Activated CD4-positive, alpha-beta T cell treated with anti-CD3 and anti-CD28 coated beads, Interleukin-2, Interleukin-4, amounts not matched to agents 100 ng/mL and 50 ng/mL, durations not matched to agents 16 hours and 8 hours (primary cell): ENCODE results near the gene NTF3.

Source experiments
- DNase-seq: peaks from one replicate; pipeline ENCODE4 v3.0.0-alpha.2; 2020; ENCODE audit warnings: low spot score

Gene NTF3

DNA sequence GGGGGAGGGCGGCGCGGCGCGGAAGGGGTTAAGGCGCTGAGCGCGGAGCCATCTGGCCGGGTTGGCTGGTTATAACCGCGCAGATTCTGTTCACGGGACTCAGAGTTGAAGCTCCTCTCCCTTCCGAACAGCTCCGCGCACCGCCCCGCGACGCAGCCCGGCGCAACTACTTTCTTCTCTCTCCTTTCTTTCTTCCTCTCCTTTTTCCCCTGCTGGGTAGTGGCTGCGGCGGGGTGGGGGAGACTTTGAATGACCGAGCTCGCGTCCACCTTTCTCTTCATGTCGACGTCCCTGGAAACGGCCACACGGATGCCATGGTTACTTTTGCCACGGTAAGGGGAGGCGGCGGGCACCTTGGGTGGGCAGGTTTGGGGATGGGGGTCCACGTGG is at the start of gene NTF3:
Gene NTF3, plus strand, starts transcription at position 98 of the 390 bp plus-strand sequence. Its CDS starts 217 bp downstream, at position 315.
- DNase-seq: no peak

DNA sequence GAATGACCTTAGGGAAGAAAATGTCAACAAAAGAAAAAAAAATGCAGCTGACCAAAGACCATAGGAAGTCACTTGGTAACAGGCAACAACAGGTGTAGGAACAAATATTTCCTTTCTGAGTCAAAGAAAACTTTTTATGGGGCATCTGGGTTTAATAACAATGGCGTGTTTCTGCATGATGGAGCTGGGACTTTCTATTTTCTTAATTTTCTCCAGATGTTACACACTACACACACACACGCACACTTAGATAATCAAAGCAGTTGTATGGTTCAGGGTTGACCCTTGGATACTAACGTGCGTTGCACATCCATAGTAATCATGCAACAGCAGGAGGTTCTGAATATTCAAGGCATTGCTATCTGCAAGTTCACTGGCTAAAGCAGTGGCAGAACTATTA is 47.9 kb upstream of the NTF3 start:
- DNase-seq: no peak

DNA sequence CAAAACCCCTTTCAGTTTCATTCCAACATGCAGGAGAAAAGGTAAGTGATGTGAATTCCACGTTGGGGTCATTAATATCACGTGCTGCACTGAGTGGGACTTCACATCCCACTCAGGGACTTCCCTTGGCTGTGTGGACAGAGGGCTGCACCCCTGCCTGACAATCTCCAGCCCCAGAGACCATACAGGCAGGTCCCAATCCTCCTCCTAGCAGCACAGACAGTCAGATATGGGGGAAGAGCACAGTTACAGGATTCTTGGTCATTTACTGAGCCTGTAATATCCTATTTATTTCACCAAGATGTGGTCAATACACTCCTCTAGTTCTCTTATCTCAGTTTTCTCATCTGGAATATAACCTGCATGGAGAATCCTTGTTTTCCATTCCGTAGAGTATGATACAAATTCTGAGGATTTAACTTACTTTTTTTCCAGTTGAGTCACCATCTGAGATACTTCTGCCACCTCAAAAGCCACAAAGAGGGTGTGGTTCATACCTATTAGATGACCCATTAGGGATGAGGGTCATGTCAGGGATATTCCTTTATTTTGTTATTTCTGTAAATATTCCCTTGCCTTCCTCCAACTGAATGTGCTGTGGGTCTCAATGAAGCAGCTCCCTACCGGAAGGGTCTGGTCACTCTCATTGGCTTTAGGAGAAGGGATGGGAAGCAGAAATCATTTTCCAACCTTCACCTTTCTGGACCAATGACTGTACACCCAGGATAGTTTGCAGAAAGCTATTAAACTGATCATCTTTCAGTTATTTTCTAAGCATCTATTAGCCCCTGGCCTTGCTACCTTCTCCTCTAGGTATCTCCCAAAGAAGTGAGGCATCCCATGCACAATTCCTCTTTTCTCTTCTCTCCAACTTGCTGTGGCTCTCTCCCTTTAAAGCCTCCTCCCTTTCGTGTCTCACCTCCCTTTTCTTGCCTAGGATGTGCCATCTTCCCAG is 43.0 kb upstream of the NTF3 start:
- DNase-seq: no peak

DNA sequence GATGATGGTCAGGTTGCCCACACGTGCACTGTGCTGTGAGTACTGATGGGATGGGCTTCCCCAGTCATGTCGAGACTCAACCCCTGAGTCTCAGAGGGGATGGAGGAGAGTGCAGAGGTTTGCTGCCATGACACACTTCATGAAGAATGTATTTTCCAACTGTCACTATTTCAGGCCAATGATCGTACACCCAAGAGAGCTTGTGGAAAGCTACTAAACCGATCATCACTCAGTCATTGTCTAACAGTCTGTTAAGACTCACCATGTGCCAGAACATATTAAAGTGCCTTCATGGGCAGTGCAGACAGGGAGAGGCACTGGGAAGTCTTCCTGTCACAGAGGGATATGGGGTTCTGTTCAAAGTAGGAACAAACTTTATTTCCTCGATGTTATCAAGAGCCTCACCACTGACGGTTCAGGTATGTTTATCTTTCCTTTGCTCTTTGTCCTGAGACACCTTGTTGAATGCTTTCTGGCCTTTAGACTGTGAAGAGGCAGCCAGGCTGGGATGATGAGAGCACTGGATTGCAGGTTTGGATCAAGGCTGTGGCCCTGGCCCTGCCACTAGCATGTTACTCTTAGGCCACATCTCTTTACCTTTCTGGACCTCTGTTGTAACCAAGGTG is 41.6 kb upstream of the NTF3 start:
- DNase-seq: no peak

DNA sequence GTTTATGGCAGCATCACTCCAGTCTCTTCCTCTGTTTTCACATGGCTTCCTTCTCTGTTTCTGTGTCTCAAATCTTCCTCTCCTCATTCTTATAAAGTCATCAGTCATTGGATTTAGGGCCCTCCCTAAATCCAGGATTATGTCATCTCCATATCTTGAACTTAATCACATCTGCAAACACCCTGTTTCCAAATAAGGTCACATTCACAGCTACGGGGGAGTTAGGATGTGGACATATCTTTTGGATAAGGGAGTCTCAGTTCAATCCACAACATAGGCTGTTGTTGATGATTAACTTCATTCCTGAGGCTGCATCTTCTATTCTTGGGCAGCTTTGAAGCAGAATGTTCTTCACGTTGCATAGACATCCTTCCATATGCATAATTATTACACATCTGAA is 40.3 kb upstream of the NTF3 start:
- no peak for DNase-seq

DNA sequence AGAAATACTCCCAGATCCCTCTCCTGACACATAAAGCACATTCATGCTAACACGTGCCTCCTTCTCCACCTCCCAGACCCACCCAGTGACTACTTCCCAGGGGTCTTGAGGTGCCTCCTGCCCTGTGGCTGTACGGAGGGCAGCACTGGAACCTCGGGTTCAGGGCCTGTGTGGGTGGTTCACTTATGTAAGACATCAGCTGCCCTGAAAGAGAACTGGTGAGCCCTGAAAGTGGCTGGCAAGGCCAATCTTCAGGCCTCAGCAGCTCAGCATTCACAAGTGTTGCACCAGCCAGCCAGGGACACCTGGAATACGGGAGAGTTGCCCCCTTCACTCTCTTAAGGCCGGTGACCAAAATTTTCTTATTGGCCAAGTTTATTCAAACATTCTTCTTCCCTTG is 38.9 kb upstream of the NTF3 start:
- no peak for DNase-seq

DNA sequence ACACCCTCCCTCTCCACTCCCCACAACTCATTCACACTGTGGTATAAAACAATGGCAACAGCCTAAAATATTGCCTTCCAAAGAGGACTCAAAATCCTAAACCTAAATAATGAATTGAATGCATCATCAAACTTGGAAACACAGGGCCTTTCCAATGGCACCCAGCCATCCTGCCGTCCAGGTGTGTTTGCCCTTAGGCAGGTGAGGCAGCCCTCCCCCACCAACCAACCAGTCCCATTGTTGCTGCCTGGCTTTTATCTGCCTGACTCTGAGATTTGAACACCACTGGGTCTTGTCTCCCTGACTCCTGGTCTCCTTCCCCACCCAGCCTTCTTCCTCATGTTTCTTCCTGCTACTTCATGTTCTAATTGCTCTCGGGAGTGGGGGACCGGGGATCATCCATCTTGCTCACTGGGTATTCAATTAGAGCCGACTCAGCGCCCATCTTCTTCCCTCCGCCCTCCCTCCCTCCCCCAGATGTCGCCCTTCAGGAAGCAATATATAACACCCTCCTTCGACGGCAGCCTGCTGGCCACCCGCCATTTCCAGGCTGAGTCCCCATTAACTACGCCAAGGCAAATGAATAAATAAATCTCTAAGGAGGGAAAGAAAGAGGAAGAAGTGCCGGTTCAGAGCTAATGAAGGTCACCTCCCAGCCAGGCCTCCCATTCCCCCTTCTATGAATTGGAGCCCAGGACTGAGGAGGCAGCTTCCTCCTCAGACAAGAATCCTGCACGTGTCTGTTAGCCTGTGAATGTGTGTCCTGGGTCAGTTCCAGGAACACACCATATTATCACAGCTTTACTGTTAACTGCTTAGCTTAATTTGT is 36.3 kb upstream of the NTF3 start:
- DNase-seq: no peak

DNA sequence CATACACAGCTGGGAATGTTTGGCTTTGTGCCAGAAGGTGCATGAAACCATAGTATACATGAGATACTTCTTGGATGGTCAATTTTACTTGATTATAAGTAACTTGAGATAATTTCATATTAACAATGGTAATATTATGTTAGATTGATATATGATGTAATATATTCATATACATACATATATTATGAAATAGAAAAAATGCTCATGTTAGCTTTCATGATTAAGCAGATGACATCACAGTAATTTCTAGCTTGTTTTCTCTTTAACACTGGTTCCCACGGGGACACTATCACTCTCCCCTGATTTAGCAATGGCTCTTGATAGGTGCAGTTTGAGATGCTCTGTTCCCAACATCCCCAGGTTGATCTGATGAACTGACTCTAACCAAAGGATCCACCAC is 35.4 kb upstream of the NTF3 start:
- DNase-seq: no peak

DNA sequence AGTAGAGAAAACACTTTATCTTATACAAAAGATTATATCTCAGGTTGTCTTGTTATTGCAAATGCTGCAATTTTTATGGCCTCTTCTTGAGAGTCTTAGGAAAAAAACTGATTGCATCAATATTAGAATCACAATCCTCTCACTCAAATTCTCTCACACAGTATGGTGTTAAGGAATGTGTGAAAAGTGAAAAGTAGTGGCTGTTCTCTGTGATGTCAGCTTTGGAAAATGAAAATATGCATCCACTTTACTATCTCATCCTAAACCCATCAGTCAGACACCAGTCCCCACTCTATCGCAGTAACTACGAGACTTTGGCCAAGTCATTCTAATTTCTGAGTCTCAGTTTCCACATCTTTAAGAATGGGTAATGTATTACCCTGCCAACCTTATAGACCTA is 32.6 kb upstream of the NTF3 start:
- no peak for DNase-seq

DNA sequence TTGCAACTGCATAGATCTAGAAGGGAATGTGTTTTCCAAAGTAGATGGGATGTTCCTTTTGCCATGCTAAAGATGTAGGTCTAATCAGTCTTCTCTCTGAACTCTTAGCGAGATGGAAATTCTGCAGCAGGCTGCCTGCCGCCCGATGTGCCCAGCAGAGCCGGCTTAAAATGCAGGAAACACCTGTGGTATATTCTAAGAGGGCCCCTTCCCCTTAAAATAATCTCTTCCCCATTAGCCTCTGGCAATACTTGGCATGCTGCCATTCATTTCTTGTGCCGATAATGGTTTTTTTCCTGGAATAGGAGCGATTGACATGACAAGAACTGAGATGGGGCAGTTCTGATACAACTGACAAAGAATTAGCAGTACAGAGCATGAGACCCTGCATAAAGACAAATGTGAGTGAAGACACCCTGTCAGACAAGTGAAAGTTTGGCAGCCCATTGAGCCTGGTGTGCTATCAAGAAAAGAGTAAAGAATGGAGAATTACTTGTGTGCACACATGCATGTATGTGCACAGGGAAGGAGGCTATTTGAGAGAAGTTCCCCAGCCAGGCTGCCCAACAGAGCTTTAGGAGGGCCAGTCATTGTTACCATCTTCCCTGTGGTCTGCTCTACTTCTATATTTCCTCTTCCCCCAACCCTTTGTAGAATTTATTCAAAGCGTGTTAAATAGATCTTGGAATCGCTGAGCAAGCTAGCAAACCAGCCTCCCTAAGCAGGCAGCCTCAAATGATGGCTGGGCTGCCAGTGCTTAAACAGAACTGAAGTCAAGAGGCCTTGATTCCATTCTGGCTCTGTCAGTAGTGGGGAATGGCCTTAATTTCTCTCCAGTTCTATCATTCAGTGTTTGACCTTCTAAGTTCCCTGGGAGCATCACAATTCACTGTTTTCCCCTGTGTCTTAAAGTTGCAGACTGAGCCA is 29.6 kb upstream of the NTF3 start:
- DNase-seq: no peak

DNA sequence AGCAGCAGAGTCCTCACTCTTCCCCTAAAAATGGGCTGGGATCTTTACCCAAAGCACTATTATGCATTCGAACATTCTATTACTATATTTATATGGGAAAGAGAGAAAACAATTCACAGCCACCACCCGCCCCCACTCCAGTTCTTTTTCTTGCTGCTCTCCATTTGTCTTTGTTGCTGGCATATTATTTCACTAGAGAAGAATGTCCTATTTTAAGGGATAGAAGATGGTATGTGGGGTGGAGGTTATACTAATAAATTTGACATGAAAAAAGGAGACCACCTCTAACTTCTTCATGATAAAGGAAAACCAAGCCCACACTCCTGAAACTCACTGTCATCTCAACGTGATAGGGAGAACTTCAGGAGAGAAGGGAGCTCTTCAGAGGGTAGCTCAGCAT is 28.5 kb upstream of the NTF3 start:
- no peak for DNase-seq

DNA sequence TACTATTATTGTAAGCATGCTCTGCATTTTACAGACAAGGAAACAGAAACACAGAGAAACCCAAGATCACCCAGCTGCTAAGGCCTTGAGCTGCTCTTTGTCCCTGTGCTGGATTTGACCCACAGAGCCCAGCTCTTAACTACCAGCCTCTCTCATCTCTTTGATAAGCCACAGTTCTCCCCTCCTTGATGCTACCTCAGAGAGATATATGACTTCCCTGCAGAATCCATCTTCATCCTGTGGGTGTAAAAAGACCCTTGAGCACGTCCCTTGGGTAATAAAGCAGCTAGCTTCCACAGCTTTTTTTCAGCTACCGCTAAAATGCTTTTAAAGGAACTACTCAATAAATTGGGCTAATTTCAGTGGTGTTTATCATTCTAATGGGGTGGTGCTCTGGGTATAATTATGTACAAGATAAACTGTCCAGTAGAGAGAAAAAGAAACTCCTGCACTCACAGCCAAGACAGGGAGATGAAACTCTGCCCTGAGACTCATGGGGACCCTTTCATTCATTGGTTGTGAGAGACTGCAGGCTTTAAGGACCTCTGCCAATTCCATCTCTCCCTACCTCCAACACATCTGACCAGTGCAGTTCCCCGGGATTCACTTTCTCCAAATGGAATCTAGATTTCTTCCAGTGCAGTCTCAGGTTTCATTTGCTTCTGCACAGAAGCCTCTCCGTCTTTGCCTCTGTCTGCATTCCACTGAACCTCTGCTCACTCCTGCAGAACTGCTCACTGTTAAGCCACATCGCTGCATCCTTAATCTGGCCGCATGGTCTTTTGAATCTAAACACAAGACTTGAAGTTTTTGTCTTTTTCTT is 24.7 kb upstream of the NTF3 start:
- no peak for DNase-seq

DNA sequence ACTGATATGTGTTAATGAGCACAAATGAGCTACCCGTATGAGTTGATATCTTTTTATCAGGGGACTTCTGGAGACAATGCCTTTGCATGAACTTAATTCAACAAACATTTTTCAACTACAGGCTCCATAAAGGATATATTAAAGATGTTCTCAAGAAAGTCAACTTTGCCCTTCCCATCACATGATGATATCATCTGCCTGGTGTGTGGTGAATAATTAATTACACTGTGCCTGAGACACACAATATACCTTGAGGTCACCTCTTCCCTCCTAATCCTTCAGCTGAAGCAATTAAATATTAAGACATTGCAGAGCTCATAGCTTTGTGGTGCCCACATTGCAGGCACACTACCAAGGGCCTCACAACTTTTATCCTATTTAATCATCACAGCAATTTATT is 22.3 kb upstream of the NTF3 start:
- DNase-seq: no peak

DNA sequence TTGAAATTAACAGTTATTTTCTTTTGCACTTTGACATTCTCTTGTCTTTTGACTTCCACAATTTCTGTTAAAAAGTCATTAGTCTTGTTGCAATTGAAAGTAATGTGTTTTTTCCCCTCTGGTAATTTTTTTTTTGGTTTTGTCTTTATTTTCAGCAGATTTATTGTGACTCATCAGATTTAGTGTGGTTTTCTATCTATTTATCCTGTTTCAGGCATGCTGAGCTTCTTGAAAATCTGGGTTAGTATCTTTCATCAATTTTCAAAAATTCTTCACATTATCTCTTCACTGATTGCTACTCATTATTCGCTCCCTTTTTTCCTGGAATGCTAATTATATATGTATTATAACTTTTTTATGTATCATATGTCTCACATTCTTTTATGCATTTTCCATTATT is 15.3 kb upstream of the NTF3 start:
- DNase-seq: no peak

DNA sequence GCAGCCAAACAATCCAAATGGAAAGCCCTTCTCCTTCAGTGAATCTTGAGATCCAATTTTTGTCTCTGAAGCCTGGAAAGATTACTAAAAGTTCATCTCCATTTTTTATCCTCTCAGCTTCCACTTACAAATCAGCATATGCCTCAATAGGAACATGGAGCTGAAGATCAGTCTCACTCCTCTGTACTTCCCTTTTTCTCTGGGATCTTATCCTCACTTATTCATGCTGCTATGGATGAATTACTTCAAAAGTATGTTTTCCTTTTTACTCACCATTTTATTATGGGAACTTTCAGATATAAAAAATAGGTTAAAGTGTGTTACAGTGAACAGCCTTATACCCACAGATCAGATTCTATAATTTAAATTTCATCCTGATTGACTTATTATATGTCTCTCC is 14.4 kb upstream of the NTF3 start:
- no peak for DNase-seq

DNA sequence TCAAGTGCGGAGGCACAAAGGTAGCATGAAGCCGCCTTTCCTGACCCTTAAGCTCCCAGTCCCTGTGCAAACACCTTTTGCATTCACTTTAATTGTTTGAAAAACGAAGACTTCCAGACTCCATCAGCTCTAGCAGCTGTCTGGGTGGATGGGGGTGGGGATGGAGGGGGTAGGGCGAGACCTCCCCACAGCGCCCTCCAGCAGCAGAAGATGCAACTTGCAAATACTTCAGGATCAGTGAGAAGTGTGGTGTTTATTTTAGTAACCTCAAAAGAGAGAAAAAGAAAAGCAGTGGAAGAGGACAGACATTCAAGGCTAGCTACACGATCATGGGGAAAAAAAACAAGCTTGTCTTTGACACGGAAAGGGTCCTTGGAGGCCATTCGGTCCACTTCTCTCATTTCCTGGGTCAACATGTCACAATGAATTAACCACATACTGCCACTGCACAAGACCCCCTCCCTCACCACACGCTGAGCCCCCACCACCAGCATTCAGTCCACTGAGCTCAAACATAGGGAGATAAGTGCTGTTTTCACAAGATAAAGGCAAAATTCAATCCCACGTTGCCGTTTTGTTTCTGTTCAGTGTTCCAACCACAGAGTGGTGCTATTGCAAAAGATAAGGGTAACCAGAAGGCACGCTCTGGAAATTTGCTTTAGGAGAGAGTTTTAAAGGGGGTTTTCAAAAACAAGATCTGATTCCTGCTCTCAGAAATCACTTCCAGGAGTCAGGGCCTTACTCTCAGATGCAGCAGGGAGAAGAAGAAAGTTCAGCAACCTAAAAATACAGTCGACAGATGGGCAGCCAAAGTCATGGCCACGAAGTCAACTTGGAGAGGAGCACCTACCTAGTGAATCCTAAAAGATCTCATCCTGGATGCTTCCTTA is 3.3 kb upstream of the NTF3 start:
- DNase-seq: no peak

DNA sequence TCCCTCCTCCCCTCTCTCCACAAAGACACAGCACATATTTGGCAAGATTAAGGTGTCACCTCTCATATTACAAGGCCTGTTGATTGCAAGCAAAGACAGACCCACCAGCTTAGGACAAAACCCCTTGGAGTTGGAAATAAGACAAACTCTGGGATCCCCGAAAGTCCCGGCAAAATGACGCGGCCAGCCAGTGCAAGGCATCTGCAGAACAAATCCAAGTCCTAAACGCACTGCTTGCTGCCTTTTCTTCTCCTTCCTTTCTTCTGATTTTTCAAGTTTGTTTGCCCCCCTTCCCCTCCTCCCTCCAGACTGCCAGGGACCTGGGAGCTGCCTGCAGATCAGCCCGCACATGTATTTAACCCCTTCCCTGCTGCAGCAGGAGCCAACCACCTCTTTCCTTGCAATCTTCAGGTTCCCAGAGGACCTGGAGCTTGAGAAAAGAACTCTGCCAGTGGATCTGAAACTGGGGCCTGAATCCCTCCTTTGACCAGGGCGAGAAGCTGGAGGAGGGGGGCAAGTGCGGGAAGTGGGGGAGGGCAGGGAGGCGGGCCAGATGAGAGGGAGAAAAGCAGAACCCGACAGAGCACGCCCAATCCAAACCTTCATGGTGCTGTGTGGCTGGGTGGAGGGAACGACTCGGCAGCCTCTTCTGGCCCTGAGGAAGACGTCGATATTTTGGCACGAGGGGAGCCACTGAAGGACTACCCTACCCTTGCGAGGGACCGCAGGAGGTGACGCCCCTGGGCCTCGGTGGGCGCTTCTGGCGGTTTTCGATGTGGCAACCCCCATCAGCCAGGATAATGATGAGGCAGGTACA is 2.0 kb upstream of the NTF3 start:
- DNase-seq: no peak

DNA sequence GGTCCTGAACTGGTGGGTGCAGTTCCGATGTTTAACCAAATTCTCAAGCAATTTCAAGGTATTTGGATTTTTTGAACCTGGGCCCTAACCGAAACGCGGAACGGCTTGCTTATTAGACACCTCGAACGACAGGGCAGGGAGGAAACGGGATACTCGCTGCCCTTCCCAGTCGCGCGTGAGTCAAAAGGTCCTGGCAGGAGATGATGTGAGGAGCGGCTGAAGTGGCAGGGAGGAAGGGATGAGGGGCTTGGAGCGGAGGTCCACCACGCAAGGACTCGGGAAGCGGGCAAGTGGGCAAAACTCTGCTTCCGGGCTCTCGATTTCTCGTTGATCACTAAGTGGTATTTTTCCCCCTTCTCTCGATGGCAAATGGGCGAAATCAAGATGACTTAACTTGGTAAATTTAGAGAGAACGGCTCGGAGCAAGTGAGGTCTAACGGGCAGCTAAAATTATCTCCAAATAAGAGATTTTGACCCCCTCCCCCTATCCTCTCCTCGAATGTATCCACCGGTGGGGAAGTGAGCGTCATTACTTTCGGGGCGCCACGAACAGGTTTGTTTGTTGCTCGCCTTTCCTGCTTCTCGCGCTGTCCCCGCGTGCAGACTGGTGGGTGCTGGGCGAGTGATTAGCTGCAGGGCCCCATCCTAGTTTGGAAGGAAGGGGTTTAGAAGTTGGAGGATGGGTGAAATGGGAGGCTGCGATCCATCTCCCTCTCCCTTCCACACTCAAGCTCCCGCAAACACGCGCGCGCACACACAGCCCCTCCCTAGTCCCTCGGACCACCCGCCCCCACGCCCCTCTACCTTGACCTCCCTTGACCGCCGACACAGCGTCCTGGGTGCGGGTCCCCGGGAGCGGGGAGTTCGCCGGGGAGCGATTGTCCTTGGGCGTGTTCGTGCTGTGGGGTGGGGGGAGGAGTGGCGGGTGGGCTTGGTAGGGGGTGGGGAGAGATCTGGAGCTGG is 986 bp upstream of the NTF3 start:
- DNase-seq: no peak
